HepG2 (cell line): ENCODE data around the gene ITCH. TPM values are rescaled to one million over a fixed set of nuclear protein-coding genes. Genes with fewer than 3 reads are reported as not detected.

Experiments
- ATAC-seq: fragments of 200-7000 bp; cut with Tn5 transposase; 3 replicates; pipeline ENCODE4 v1.9.1; 2020; ENCODE audit warnings: mild to moderate bottlenecking, moderate library complexity
- BruUV-seq: library from RNA; stranded (reverse); fragments of 400-500 nt; replicated peaks from 2 replicates; lab custom pipeline; 2021; lab: Mats Ljungman, UMichigan
- CTCF ChIA-PET: fragments of 300-600 bp; formaldehyde crosslinking; extraction: SDS; loops from one replicate; lab custom pipeline; 2021; ENCODE audit warnings: low total read pairs, inconsistent platforms, low intra/inter-chr PET ratio; lab: Yijun Ruan, JAX
- POLR2A ChIA-PET: fragments of 350-600 bp; sonication (Branson Sonifier 250); formaldehyde crosslinking; loops from one replicate; lab custom pipeline; 2020; ENCODE audit warnings: antibody characterized with exemption, inconsistent platforms; lab: Yijun Ruan, JAX
- DNase-seq: peaks from one replicate; pipeline ENCODE4 v3.0.0-alpha.2; 2015; ENCODE audit warnings: low spot score
- FAIRE-seq: peaks from 3 replicates; lab custom pipeline; 2011; peaks lifted over from hg19 to GRCh38; lab: Jason Lieb, UNC
- H2AFZ ChIP-seq: one replicate; pipeline ENCODE4 v1.6.1; 2011; ENCODE audit warnings: low read length, inconsistent platforms
- H3K27ac ChIP-seq: fragments of 300-600 bp; 3 replicates; pipeline ENCODE4 v1.8.0; 2011; ENCODE audit warnings: mixed run types, mild to moderate bottlenecking, mixed read lengths, low read length, inconsistent platforms; ENCODE audit not compliant: insufficient read depth; ENCODE audit errors: extremely low read length
- H3K27me3 ChIP-seq, 2 experiments: fragments of 200-600 bp in 1 of 2; 2 replicates in 1 of 2; 3 replicates in 1 of 2; pipeline versions ENCODE4 v1.6.0 to v1.8.0; 2011; ENCODE audit warnings: low read length in 2 of 2, mild to moderate bottlenecking in 2 of 2, moderate library complexity in 2 of 2, inconsistent platforms in 1 of 2; ENCODE audit not compliant: insufficient read depth in 2 of 2, control insufficient read depth in 1 of 2
- H3K36me3 ChIP-seq, 2 experiments: fragments of 200-600 bp in 1 of 2; replicated peaks in 1 of 2; 2 replicates in 1 of 2; 3 replicates in 1 of 2; pipeline versions ENCODE4 v1.5.1 to v1.8.0; 2011; ENCODE audit warnings: low read length in 2 of 2, inconsistent platforms in 1 of 2; ENCODE audit not compliant: insufficient read depth in 2 of 2, control insufficient read depth in 1 of 2
- H3K4me1 ChIP-seq: 2 replicates; pipeline ENCODE4 v1.5.1; 2012; ENCODE audit warnings: low read length, inconsistent platforms; ENCODE audit not compliant: insufficient read depth
- H3K4me2 ChIP-seq: 2 replicates; pipeline ENCODE4 v1.6.0; 2011; ENCODE audit warnings: low read depth, low read length, inconsistent platforms
- H3K4me3 ChIP-seq, 3 experiments: fragments of 200-600 bp in 1 of 3; sonication (generic), shearing (Covaris generic) in 1 of 3; replicated peaks in 1 of 3; 2 replicates each; pipeline ENCODE4 v1.5.1; 2011 to 2016; ENCODE audit warnings: low read length in 3 of 3, inconsistent platforms in 2 of 3, low read depth in 2 of 3, mild to moderate bottlenecking in 2 of 3, control low read depth in 1 of 3, mixed read lengths in 1 of 3; ENCODE audit not compliant: insufficient read depth in 1 of 3
- H3K79me2 ChIP-seq: one replicate; pipeline ENCODE4 v1.6.1; 2011; ENCODE audit warnings: low read length, inconsistent platforms; ENCODE audit not compliant: insufficient read depth
- H3K9ac ChIP-seq: 2 replicates; pipeline ENCODE4 v1.6.0; 2011; ENCODE audit warnings: mild to moderate bottlenecking, low read depth, low read length, inconsistent platforms; ENCODE audit not compliant: insufficient read depth
- H3K9me3 ChIP-seq: 2 replicates; pipeline ENCODE4 v1.5.1; 2012; ENCODE audit warnings: mild to moderate bottlenecking, low read length
- H4K20me1 ChIP-seq: 2 replicates; pipeline ENCODE4 v1.6.0; 2011; ENCODE audit warnings: inconsistent platforms, mild to moderate bottlenecking, low read length, moderate library complexity; ENCODE audit not compliant: insufficient read depth
- ELF4 ChIP-seq: sonication (generic); formaldehyde crosslinking; IDR thresholded peaks from 2 replicates; pipeline ENCODE4 v1.5.0; 2020; ENCODE audit warnings: missing genetic modification reagents, mild to moderate bottlenecking, moderate library complexity, borderline replicate concordance
- POLR2G ChIP-seq: fragments of 200-400 bp; formaldehyde crosslinking; IDR thresholded peaks from 2 replicates; pipeline ENCODE4 v1.6.1; 2018; ENCODE audit warnings: mild to moderate bottlenecking, low read depth, low read length, moderate library complexity
- WGBS: methylation state at CpG from one replicate; pipeline ENCODE4 v1.1.6; 2017; ENCODE audit warnings: low lambda C conversion rate; 5-methylcytosine and 5-hydroxymethylcytosine counted together
- in situ Hi-C: cut with HindIII; loops from 2 replicates; pipeline ENCODE4 v1.10.0; 2017; ENCODE audit warnings: low pct_unique_long_range_greater_than_20kb; ENCODE audit not compliant: extremely low pct_ligation_motif_present
- intact Hi-C: fragments of 100-400 bp; cut with micrococcal nuclease; formaldehyde crosslinking; loops from one replicate; pipeline ENCODE4 v1.10.0; 2022; ENCODE audit not compliant: unreplicated experiment
- polyA plus RNA-seq, 8 experiments: library from polyadenylated mRNA; depleted of rRNA in 3 of 8; stranded (reverse) in 7 of 8; unstranded in 1 of 8; fragments of >200 nt; fragmentation: Illumina TruSeq in 4 of 8; extraction: Trizol in 4 of 8; gene quantifications; 2 replicates each; pipeline versions ENCODE4 v1.2.1 to v1.2.3, GENCODE V29; 2011 to 2016; ENCODE audit warnings: low read depth in 4 of 8, missing spikeins in 1 of 8, mixed read lengths in 1 of 8; ENCODE audit not compliant: insufficient read depth in 1 of 8
- total RNA-seq, 5 experiments: library from RNA; depleted of rRNA; stranded (reverse); fragments of >200 nt; fragmentation: Illumina TruSeq; extraction: Trizol; gene quantifications; 2 replicates each; pipeline ENCODE4 v1.2.3, GENCODE V29; 2016; ENCODE audit warnings: low read depth in 1 of 5
- TF ChIP-seq, protein P1 (sequence below): sonication (generic); formaldehyde crosslinking; IDR thresholded peaks from 2 replicates; pipeline ENCODE4 v1.8.0; 2022; ENCODE audit warnings: mild to moderate bottlenecking, missing genetic modification reagents

The ITCH gene
- total and polyA plus RNA-seq, 2 of the 13 experiments (the other 11 are each of a cell fraction or from before 2014, with no cell fraction given), result 20.5 to 112 TPM

DNA sequence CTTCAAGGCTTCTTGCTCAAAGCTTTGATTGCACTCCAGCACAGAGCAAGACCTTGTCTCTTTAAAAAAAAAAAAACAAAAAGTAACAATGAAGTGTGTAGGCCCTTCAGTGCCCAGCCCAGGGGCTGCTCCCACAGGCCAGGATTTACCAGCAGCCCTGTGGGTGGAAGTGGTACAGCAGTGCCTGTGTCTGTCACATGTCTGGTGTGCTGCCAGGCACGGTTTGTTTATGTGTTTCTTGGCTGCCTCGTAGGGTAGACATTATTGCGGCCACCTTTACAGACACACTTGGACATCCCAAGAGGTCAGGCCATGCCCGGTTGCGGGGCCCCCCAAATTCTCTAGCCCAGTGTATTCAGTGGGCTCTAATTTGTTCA, 165.8 kb downstream of the ITCH start:
- CTCF ChIA-PET, result no interaction called here
- peaks cover 34% of the 10 kb centered on the region for H3K79me2 ChIP-seq

DNA sequence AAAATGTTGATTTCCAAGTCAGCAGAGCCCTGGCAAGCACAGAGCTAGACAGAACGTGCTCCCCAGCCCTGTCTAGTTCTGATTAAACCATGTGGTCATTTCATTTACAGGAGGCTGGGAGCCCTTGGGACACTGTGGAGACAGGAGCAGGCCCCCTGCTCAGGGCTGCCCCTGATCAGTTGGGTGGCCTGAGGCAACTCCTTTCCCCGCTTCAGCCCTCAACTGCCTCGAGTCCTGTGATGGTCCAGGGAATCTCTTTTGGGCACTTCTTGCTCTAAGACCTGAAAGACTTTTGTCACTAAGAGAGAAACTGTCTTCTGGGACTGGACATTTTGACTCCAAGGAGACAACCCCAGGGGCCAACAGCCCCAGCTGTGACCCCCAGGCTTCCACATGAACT, 166.7 kb downstream of the ITCH start:
- no peak overlapping the region for H3K4me3 ChIP-seq
- TF ChIP-seq ELF4 (CRISPR knock-in tag), result no peak
- no peaks in the 10 kb centered on the region for H3K9me3 ChIP-seq
- no peak overlapping the region for H3K9ac ChIP-seq
- CTCF ChIA-PET, result no interaction called here
- no peak overlapping the region for H3K4me2 ChIP-seq
- no TSS peak for BruUV-seq
- POLR2A ChIA-PET, result interaction anchor here (0.6 kb wide), 1 partner anchor 245 kb away, joined by 3 read pairs; no protein-coding TSS in a partner anchor
- no peaks in the 10 kb centered on the region for H3K27me3 ChIP-seq
- in situ Hi-C loops, result no loop called here
- DNase-seq (no peak), ATAC-seq (no peak), FAIRE-seq (no peak)
- H3K27ac ChIP-seq, result no peak overlapping the region
- WGBS, result 97% methylated on average over 3 of the region's 3 CpGs
- intact Hi-C loops, result no loop called here
- peaks cover 27% of the 10 kb centered on the region for H3K79me2 ChIP-seq
- H4K20me1 ChIP-seq, result peaks cover 15% of the 10 kb centered on the region
- H2AFZ ChIP-seq, result no peak overlapping the region
- peaks cover 53 to 79% of the 10 kb centered on the region in 2 experiments for H3K36me3 ChIP-seq
- H3K4me1 ChIP-seq, result peaks cover 24% of the 10 kb centered on the region

More for the DNA sequence above, 165.8 kb downstream of the ITCH start:
- no peak for FAIRE-seq
- H3K9ac ChIP-seq, result no peak overlapping the region
- no peak overlapping the region for H2AFZ ChIP-seq
- TF ChIP-seq POLR2G, result 0 out of 2 replicates have a peak, but pooled peaks have one; percentile 8
- TF ChIP-seq, protein P1, sequence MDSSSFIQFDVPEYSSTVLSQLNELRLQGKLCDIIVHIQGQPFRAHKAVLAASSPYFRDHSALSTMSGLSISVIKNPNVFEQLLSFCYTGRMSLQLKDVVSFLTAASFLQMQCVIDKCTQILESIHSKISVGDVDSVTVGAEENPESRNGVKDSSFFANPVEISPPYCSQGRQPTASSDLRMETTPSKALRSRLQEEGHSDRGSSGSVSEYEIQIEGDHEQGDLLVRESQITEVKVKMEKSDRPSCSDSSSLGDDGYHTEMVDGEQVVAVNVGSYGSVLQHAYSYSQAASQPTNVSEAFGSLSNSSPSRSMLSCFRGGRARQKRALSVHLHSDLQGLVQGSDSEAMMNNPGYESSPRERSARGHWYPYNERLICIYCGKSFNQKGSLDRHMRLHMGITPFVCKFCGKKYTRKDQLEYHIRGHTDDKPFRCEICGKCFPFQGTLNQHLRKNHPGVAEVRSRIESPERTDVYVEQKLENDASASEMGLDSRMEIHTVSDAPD (CRISPR knock-in tag), result no peak
- TF ChIP-seq, all 625 proteins: peak for 1
- 94% methylated on average over 5 of the region's 5 CpGs for WGBS
- Histone ChIP-seq H3K4me2 (no peak overlapping the region), H3K27me3 (no peaks in the 10 kb centered on the region), H4K20me1 (peaks cover 18% of the 10 kb centered on the region), H3K4me1 (peaks cover 32% of the 10 kb centered on the region), H3K9me3 (no peaks in the 10 kb centered on the region), H3K27ac (no peak overlapping the region), H3K4me3 (no peak overlapping the region), H3K36me3 (peaks cover 47 to 71% of the 10 kb centered on the region in 2 experiments)
- ATAC-seq (no peak), DNase-seq (no peak)
- POLR2A ChIA-PET, result no interaction called here
- in situ Hi-C loops, result no loop called here
- no TSS peak for BruUV-seq
- intact Hi-C loops, result no loop called here
